Fibroblast of lung (primary cell): ENCODE results near the gene SORBS1. TPM values are rescaled to one million over a fixed set of nuclear protein-coding genes. Genes with fewer than 3 reads are reported as not detected.

Experiments used
- DNase-seq, 2 donors: peaks; one replicate each; pipeline versions ENCODE4 v3.0.0 to v3.0.0-alpha.2; 2010; ENCODE audit warnings: low read depth in 2 of 2
- H2AFZ ChIP-seq: 2 replicates; pipeline ENCODE4 v1.5.1; 2012; ENCODE audit warnings: low read length, control low read depth, inconsistent platforms
- H3K27ac ChIP-seq: 2 replicates; pipeline ENCODE4 v1.5.1; 2011; ENCODE audit warnings: low read length, control low read depth; ENCODE audit not compliant: insufficient read depth
- H3K27me3 ChIP-seq: 2 replicates; pipeline ENCODE4 v1.5.1; 2011; ENCODE audit warnings: mild to moderate bottlenecking, low read length; ENCODE audit not compliant: control insufficient read depth, insufficient read depth
- H3K36me3 ChIP-seq: 2 replicates; pipeline ENCODE4 v1.5.1; 2011; ENCODE audit warnings: low read length; ENCODE audit not compliant: control insufficient read depth, insufficient read depth
- H3K4me1 ChIP-seq: 2 replicates; pipeline ENCODE4 v1.5.1; 2011; ENCODE audit warnings: low read length; ENCODE audit not compliant: control insufficient read depth, insufficient read depth; ENCODE audit errors: extremely low read depth
- H3K4me2 ChIP-seq: 2 replicates; pipeline ENCODE4 v1.5.1; 2011; ENCODE audit warnings: low read length, control low read depth; ENCODE audit not compliant: insufficient read depth; ENCODE audit errors: extremely low read depth
- H3K4me3 ChIP-seq, 4 experiments: fragments of 200-600 bp in 1 of 4; sonication (generic) in 1 of 4; replicated peaks in 1 of 4; 2 replicates each; pipeline ENCODE4 v1.5.1; 2011 to 2016; ENCODE audit warnings: low read length in 4 of 4, low read depth in 3 of 4, mild to moderate bottlenecking in 3 of 4, control low read depth in 2 of 4, inconsistent platforms in 1 of 4, mixed read lengths in 1 of 4; ENCODE audit not compliant: insufficient read depth in 1 of 4; ENCODE audit errors: control extremely low read depth in 1 of 4
- H3K79me2 ChIP-seq: 2 replicates; pipeline ENCODE4 v1.5.1; 2012; ENCODE audit warnings: mild to moderate bottlenecking, low read length, inconsistent platforms; ENCODE audit not compliant: control insufficient read depth, insufficient read depth
- H3K9ac ChIP-seq: 2 replicates; pipeline ENCODE4 v1.5.1; 2011; ENCODE audit warnings: mild to moderate bottlenecking, low read length, control low read depth; ENCODE audit not compliant: insufficient read depth
- H3K9me3 ChIP-seq: 2 replicates; pipeline ENCODE4 v1.5.1; 2012; ENCODE audit warnings: low read depth, low read length; ENCODE audit not compliant: control insufficient read depth, insufficient read depth
- H4K20me1 ChIP-seq: 2 replicates; pipeline ENCODE4 v1.5.1; 2011; ENCODE audit warnings: low read length; ENCODE audit not compliant: control insufficient read depth, insufficient read depth; ENCODE audit errors: extremely low read depth
- CTCF ChIP-seq, 2 donors: IDR thresholded peaks in 1 of 2; conservative IDR thresholded peaks in 1 of 2; 1 replicate in 1 of 2; 2 replicates in 1 of 2; pipeline ENCODE4 v1.5.1; 2011 to 2012; ENCODE audit warnings: low read length in 2 of 2, control low read depth in 1 of 2, inconsistent platforms in 1 of 2, low read depth in 1 of 2, mild to moderate bottlenecking in 1 of 2
- EZH2 ChIP-seq: IDR thresholded peaks from 2 replicates; pipeline ENCODE4 v1.5.1; 2012; ENCODE audit warnings: low read length, control low read depth, mild to moderate bottlenecking; ENCODE audit errors: missing control alignments
- polyA plus RNA-seq, 2 donors: library from polyadenylated mRNA; depleted of rRNA in 1 of 2; stranded (reverse) in 1 of 2; unstranded in 1 of 2; fragments of >200 nt; gene quantifications; 2 replicates each; pipeline ENCODE4 v1.2.1, GENCODE V29; 2011 to 2012; ENCODE audit warnings: missing spikeins in 1 of 2
- total RNA-seq: library from RNA; depleted of rRNA; stranded (reverse); fragments of >200 nt; gene quantifications from 2 replicates; pipeline ENCODE4 v1.2.1, GENCODE V29; 2014

The SORBS1 gene
- total and polyA plus RNA-seq, 2 donors (not counting 1 experiment from before 2014, with no cell fraction given) = 0.33 to 0.50 TPM

- Histone ChIP-seq H4K20me1 (no peaks in the 10 kb centered on the region), H3K9ac (no peak overlapping the region), H3K36me3 (no peaks in the 10 kb centered on the region), H3K79me2 (no peaks in the 10 kb centered on the region), H3K4me2 (no peak overlapping the region), H3K27me3 (peaks cover 4% of the 10 kb centered on the region), H2AFZ (no peak overlapping the region), H3K27ac (no peak overlapping the region), H3K4me1 (no peaks in the 10 kb centered on the region), H3K4me3 (no peak overlapping the region), H3K9me3 (no peaks in the 10 kb centered on the region)
- no peak for TF ChIP-seq EZH2
- TF ChIP-seq CTCF (conservative IDR thresholded peaks at IDR 0.05 in 1 of 2, IDR thresholded peaks at IDR 0.05 in 1 of 2; ENCODE audit: low read depth in 1 of 2, low read length in 2 of 2) = no peak
- DNase-seq = peak in 1 of 2 donors; percentile 8
These were observed 8.2 kb upstream of the SORBS1 start for GRCh38 chr10:95569368-95569767.

GRCh38 chr10:95567903-95568630 lies 6.9 kb upstream of the SORBS1 start:
- Histone ChIP-seq H3K9me3 (no peaks in the 10 kb centered on the region), H3K4me2 (no peak overlapping the region), H3K36me3 (no peaks in the 10 kb centered on the region), H2AFZ (no peak overlapping the region), H3K4me1 (no peaks in the 10 kb centered on the region), H3K9ac (no peak overlapping the region), H3K79me2 (no peaks in the 10 kb centered on the region), H4K20me1 (no peaks in the 10 kb centered on the region), H3K27me3 (peaks cover 4% of the 10 kb centered on the region), H3K27ac (no peak overlapping the region), H3K4me3 (no peak overlapping the region)
- no peak for TF ChIP-seq CTCF (conservative IDR thresholded peaks at IDR 0.05 in 1 of 2, IDR thresholded peaks at IDR 0.05 in 1 of 2; ENCODE audit: low read depth in 1 of 2, low read length in 2 of 2)
- no peak for TF ChIP-seq EZH2
- DNase-seq = no peak

DNA sequence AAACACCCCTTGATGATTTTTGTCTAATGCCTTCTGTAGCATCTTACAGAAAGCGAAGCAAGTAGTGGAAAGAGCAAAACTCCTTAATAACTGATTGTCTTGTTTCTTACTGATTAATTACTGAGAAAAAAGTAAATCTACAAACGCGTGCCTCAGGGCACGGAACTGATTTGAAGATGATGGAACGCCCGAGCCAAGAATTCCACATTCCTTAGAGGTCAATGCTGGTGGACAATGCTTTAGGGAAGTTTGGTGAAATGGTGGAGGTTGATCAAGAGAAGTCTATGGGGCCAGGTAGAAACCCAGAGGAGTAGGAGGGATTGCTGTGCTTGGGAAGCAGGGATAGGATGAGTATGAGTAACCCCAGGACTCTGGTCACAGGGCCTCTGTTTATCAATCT lies 5.0 kb upstream of the SORBS1 start:
- Histone ChIP-seq H3K36me3 (no peaks in the 10 kb centered on the region), H3K4me2 (no peak overlapping the region), H4K20me1 (no peaks in the 10 kb centered on the region), H3K9me3 (no peaks in the 10 kb centered on the region), H3K4me3 (no peak overlapping the region), H3K27ac (no peak overlapping the region), H3K79me2 (no peaks in the 10 kb centered on the region), H2AFZ (no peak overlapping the region), H3K9ac (no peak overlapping the region), H3K27me3 (peaks cover 4% of the 10 kb centered on the region), H3K4me1 (no peaks in the 10 kb centered on the region)
- TF ChIP-seq CTCF (conservative IDR thresholded peaks at IDR 0.05 in 1 of 2, IDR thresholded peaks at IDR 0.05 in 1 of 2; ENCODE audit: low read depth in 1 of 2, low read length in 2 of 2) (no peak), EZH2 (no peak)
- no peak for DNase-seq
